H9 (cell line): Measurements from ENCODE around the gene FGR. TPM values are rescaled to one million over a fixed set of nuclear protein-coding genes. Genes with fewer than 3 reads are reported as not detected.

Experiments
- DNase-seq: peaks from one replicate; pipeline ENCODE4 v3.0.0-alpha.2; 2017
- H2AFZ ChIP-seq: one replicate; pipeline ENCODE4 v1.6.1; 2013; ENCODE audit warnings: mild to moderate bottlenecking, low read length, control low read depth, moderate library complexity
- H2AK5ac ChIP-seq: 2 replicates; pipeline ENCODE4 v1.6.1; 2013; ENCODE audit warnings: low read length, control low read depth, mixed read lengths; ENCODE audit not compliant: insufficient read length
- H2BK120ac ChIP-seq: one replicate; pipeline ENCODE4 v1.6.1; 2013; ENCODE audit warnings: low read depth, mild to moderate bottlenecking, low read length, control low read depth, inconsistent platforms; ENCODE audit not compliant: poor library complexity, severe bottlenecking
- H2BK12ac ChIP-seq: 2 replicates; pipeline ENCODE4 v1.6.1; 2013; ENCODE audit warnings: low read length, control low read depth, mixed read lengths, low read depth; ENCODE audit not compliant: insufficient read length
- H2BK15ac ChIP-seq: 2 replicates; pipeline ENCODE4 v1.6.1; 2013; ENCODE audit warnings: low read depth, low read length, control low read depth
- H2BK20ac ChIP-seq: one replicate; pipeline ENCODE4 v1.6.1; 2013; ENCODE audit warnings: low read depth, mild to moderate bottlenecking, low read length, control low read depth, inconsistent platforms; ENCODE audit not compliant: poor library complexity, severe bottlenecking
- H2BK5ac ChIP-seq: 2 replicates; pipeline ENCODE4 v1.6.1; 2013; ENCODE audit warnings: low read length, control low read depth, mixed read lengths; ENCODE audit not compliant: insufficient read length
- H3K14ac ChIP-seq: 2 replicates; pipeline ENCODE4 v1.6.1; 2013; ENCODE audit warnings: low read length, control low read depth; ENCODE audit not compliant: insufficient read depth
- H3K18ac ChIP-seq: 2 replicates; pipeline ENCODE4 v1.6.1; 2013; ENCODE audit warnings: low read depth, mild to moderate bottlenecking, mixed read lengths, low read length, control low read depth; ENCODE audit not compliant: insufficient read length
- H3K23ac ChIP-seq: 2 replicates; pipeline ENCODE4 v1.6.1; 2013; ENCODE audit warnings: low read length, control low read depth, mixed read lengths, low read depth; ENCODE audit not compliant: insufficient read length
- H3K23me2 ChIP-seq: 2 replicates; pipeline ENCODE4 v1.6.1; 2013; ENCODE audit warnings: low read depth, mild to moderate bottlenecking, mixed read lengths, low read length, control low read depth; ENCODE audit not compliant: insufficient read length, poor library complexity, severe bottlenecking
- H3K27ac ChIP-seq: 2 replicates; pipeline ENCODE4 v1.5.1; 2013; ENCODE audit warnings: low read length, control low read depth, mixed read lengths, low read depth; ENCODE audit not compliant: insufficient read length
- H3K27me3 ChIP-seq: 2 replicates; pipeline ENCODE4 v1.6.1; 2013; ENCODE audit warnings: low read length, control low read depth, inconsistent platforms; ENCODE audit not compliant: insufficient read depth
- H3K4ac ChIP-seq: 2 replicates; pipeline ENCODE4 v1.6.1; 2013; ENCODE audit warnings: low read depth, mild to moderate bottlenecking, control low read depth, inconsistent platforms, low read length, moderate library complexity
- H3K4me1 ChIP-seq: 2 replicates; pipeline ENCODE4 v1.6.1; 2013; ENCODE audit warnings: low read length, control low read depth, inconsistent platforms; ENCODE audit not compliant: insufficient read depth
- H3K4me2 ChIP-seq: 2 replicates; pipeline ENCODE4 v1.6.1; 2013; ENCODE audit warnings: low read length, control low read depth, mixed read lengths; ENCODE audit not compliant: insufficient read length, insufficient read depth
- H3K56ac ChIP-seq: 2 replicates; pipeline ENCODE4 v1.6.1; 2013; ENCODE audit warnings: low read depth, mild to moderate bottlenecking, mixed read lengths, low read length, control low read depth; ENCODE audit not compliant: insufficient read length
- H3K79me1 ChIP-seq: 2 replicates; pipeline ENCODE4 v1.6.1; 2013; ENCODE audit warnings: low read depth, mild to moderate bottlenecking, moderate library complexity, low read length, control low read depth, inconsistent platforms; ENCODE audit not compliant: insufficient read depth, poor library complexity, severe bottlenecking
- H3K79me2 ChIP-seq: 2 replicates; pipeline ENCODE4 v1.6.1; 2013; ENCODE audit warnings: low read length, control low read depth, inconsistent platforms; ENCODE audit not compliant: insufficient read depth
- H3K9ac ChIP-seq: 2 replicates; pipeline ENCODE4 v1.6.1; 2013; ENCODE audit warnings: low read length, control low read depth, mixed read lengths; ENCODE audit not compliant: insufficient read length; ENCODE audit errors: extremely low read depth
- H3K9me3 ChIP-seq: one replicate; pipeline ENCODE4 v1.6.1; 2013; ENCODE audit warnings: low read depth, low read length, inconsistent platforms; ENCODE audit not compliant: control insufficient read depth
- H3T11ph ChIP-seq: one replicate; pipeline ENCODE4 v1.6.1; 2013; ENCODE audit warnings: mild to moderate bottlenecking, low read length, control low read depth, inconsistent platforms
- H4K20me1 ChIP-seq: one replicate; pipeline ENCODE4 v1.6.1; 2013; ENCODE audit not compliant: control insufficient read depth, insufficient read length, insufficient read depth
- H4K5ac ChIP-seq: 2 replicates; pipeline ENCODE4 v1.6.1; 2013; ENCODE audit warnings: low read depth, mild to moderate bottlenecking, mixed read lengths, low read length, control low read depth; ENCODE audit not compliant: insufficient read length
- H4K8ac ChIP-seq: replicated peaks from 2 replicates; pipeline ENCODE4 v1.6.1; 2013; ENCODE audit warnings: low read length, control low read depth, mixed read lengths, low read depth; ENCODE audit not compliant: insufficient read length
- H4K91ac ChIP-seq: 2 replicates; pipeline ENCODE4 v1.6.1; 2013; ENCODE audit warnings: low read depth, mild to moderate bottlenecking, moderate library complexity, mixed read lengths, low read length, control low read depth; ENCODE audit not compliant: insufficient read length
- H3K27ac Mint-ChIP-seq, 3 experiments: 2 replicates in 2 of 3; 3 replicates in 1 of 3; pipeline ENCODE4 v1.8.0; 2020 to 2021; ENCODE audit warnings: mixed read lengths in 3 of 3, mild to moderate bottlenecking in 1 of 3, moderate library complexity in 1 of 3
- H3K27me3 Mint-ChIP-seq: 2 replicates; pipeline ENCODE4 v1.8.0; 2021; ENCODE audit warnings: low read depth, mild to moderate bottlenecking, moderate library complexity, mixed read lengths
- H3K36me3 Mint-ChIP-seq, 3 experiments: 2 replicates in 2 of 3; 3 replicates in 1 of 3; pipeline ENCODE4 v1.8.0; 2020 to 2021; ENCODE audit warnings: low read depth in 3 of 3, mixed read lengths in 3 of 3; ENCODE audit not compliant: insufficient read depth in 1 of 3
- H3K4me1 Mint-ChIP-seq, 2 experiments: 2 replicates each; pipeline ENCODE4 v1.8.0; 2020; ENCODE audit warnings: mixed read lengths in 2 of 2
- H3K4me3 Mint-ChIP-seq, 2 experiments: 2 replicates in 1 of 2; 3 replicates in 1 of 2; pipeline ENCODE4 v1.8.0; 2020 to 2021; ENCODE audit warnings: mild to moderate bottlenecking in 2 of 2, mixed read lengths in 2 of 2, moderate library complexity in 1 of 2
- H3K9me3 Mint-ChIP-seq, 2 experiments: 2 replicates in 1 of 2; 3 replicates in 1 of 2; pipeline ENCODE4 v1.8.0; 2020; ENCODE audit warnings: mild to moderate bottlenecking in 2 of 2, mixed read lengths in 2 of 2, moderate library complexity in 1 of 2
- CTCF ChIP-seq: fragments of 200-600 bp; sonication (generic); conservative IDR thresholded peaks from 3 replicates; pipeline ENCODE4 v1.8.0; 2021; ENCODE audit warnings: antibody characterized with exemption, mild to moderate bottlenecking
- WGBS: extraction: QIAGEN DNeasy Blood & Tissue Kit; methylation state at CpG from one replicate; pipeline ENCODE4 v1.1.7; 2013; ENCODE audit warnings: missing lambda C conversion rate, low lambda C conversion rate, mixed read lengths; ENCODE audit not compliant: insufficient read length; ENCODE audit errors: extremely low coverage; 5-methylcytosine and 5-hydroxymethylcytosine counted together
- total RNA-seq: library from RNA; stranded (reverse); gene quantifications from 2 replicates; pipeline ENCODE4 v1.2.1, GENCODE V29; 2021

Gene FGR
- total RNA-seq, 1 experiment from 2014 or later: not detected

- Histone ChIP-seq H3K23me2 (peaks cover 5% of the 10 kb centered on the region), H2BK20ac (no peak overlapping the region), H3K27me3 (no peaks in the 10 kb centered on the region), H3K4me1 (peaks cover 39% of the 10 kb centered on the region), H3K4me2 (peak overlapping the region; percentile 19), H3K23ac (no peak overlapping the region), H2BK12ac (no peak overlapping the region), H2BK15ac (no peak overlapping the region), H3K27ac (no peak overlapping the region), H3T11ph (no peak overlapping the region), H3K79me2 (no peaks in the 10 kb centered on the region), H2AFZ (no peak overlapping the region), H3K14ac (no peak overlapping the region), H3K79me1 (no peaks in the 10 kb centered on the region), H3K9me3 (no peaks in the 10 kb centered on the region), H4K91ac (no peak overlapping the region), H3K18ac (no peak overlapping the region), H4K8ac (no peak overlapping the region), H4K20me1 (no peaks in the 10 kb centered on the region), H2AK5ac (no peak overlapping the region), H3K4ac (no peak overlapping the region), H2BK120ac (no peak overlapping the region), H3K9ac (no peak overlapping the region), H4K5ac (no peak overlapping the region), H2BK5ac (no peak overlapping the region), H3K56ac (no peak overlapping the region)
- Mint-ChIP-seq H3K36me3 (no peaks in the 10 kb centered on the region), H3K9me3 (no peaks in the 10 kb centered on the region; a peak in 1 of 5 replicates), H3K27me3 (no peaks in the 10 kb centered on the region; the same call in none of the 2 replicates), H3K4me3 (peak overlapping the region; percentile 46 to 74), H3K27ac (peak overlapping the region; percentile 79 to 97 (median 94)), H3K4me1 (peaks cover 76 to 81% of the 10 kb centered on the region in 2 experiments)
- DNase-seq: no peak
- WGBS: no CpG with 5 or more reads among the region's 9 CpGs
- no peak for TF ChIP-seq CTCF
Measured at GRCh38 chr1:27572019-27572678, 62.8 kb downstream of the FGR start.
